Esophagus squamous epithelium (tissue), 4 donors: Measurements from ENCODE around the gene P2RY14.

Experiments
- POLR2A ChIP-seq, 4 donors: fragments of 450-650 bp; IDR thresholded peaks; one replicate each; pipeline ENCODE4 v1.6.1; 2017; ENCODE audit warnings: antibody characterized with exemption in 4 of 4, mild to moderate bottlenecking in 4 of 4, moderate library complexity in 3 of 4
- TF ChIP-seq, protein P1 (sequence below), 6 experiments: fragments of 450-650 bp in 4 of 6; fragments of 200-600 bp in 2 of 6; sonication (generic) in 2 of 6; IDR thresholded peaks; one replicate each; pipeline ENCODE4 v1.5.1; 2016 to 2019; ENCODE audit warnings: antibody characterized with exemption in 6 of 6, mild to moderate bottlenecking in 4 of 6, moderate library complexity in 4 of 6

DNA sequence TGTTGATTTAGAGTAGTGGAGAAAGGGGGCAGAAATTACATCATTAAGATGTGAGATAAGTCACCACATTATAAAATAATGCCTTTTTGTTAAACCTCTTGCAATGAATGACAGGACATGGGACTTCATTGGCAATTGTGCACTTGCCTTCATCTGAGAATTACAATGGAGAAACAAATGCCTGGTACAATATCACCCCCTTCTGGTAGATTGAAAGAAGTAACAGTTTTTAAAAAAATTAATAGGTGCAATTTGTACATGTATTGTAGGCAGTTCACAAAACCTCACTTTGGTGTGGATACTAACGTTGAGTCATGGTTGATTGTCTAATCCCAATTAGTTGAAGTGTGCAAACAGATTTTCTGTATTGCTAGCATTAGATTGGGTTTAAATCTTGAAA is 4.6 kb upstream of the P2RY14 start:
- TF ChIP-seq, protein P1, sequence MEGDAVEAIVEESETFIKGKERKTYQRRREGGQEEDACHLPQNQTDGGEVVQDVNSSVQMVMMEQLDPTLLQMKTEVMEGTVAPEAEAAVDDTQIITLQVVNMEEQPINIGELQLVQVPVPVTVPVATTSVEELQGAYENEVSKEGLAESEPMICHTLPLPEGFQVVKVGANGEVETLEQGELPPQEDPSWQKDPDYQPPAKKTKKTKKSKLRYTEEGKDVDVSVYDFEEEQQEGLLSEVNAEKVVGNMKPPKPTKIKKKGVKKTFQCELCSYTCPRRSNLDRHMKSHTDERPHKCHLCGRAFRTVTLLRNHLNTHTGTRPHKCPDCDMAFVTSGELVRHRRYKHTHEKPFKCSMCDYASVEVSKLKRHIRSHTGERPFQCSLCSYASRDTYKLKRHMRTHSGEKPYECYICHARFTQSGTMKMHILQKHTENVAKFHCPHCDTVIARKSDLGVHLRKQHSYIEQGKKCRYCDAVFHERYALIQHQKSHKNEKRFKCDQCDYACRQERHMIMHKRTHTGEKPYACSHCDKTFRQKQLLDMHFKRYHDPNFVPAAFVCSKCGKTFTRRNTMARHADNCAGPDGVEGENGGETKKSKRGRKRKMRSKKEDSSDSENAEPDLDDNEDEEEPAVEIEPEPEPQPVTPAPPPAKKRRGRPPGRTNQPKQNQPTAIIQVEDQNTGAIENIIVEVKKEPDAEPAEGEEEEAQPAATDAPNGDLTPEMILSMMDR (IDR thresholded peaks at IDR 0.05), result peak; percentile 49 to 76 (median 66)
- no peak for TF ChIP-seq POLR2A (IDR thresholded peaks at IDR 0.05)
